ENCODE measurements around the gene PCDHGA3.
"Not testable (repeated sequence)": the region's sequence is repeated elsewhere in the genome, so short reads cannot be mapped to it uniquely, and the experiment has no call there.

Gene PCDHGA3

GRCh38 chr5:141349917-141350619, 6.4 kb downstream of the PCDHGA3 start, which contains the start of gene PCDHGB1:
Gene PCDHGB1 (plus strand): TSS chr5:141350099. CDS start chr5:141350261, 162 bp downstream.
- no peak for DNase-seq

GRCh38 chr5:141351591-141351990, 8.0 kb downstream of the PCDHGA3 start:
- no peak for DNase-seq

GRCh38 chr5:141354900-141355469, 11.4 kb downstream of the PCDHGA3 start, which contains the start of gene PCDHGA4:
Gene PCDHGA4 (plus strand): TSS chr5:141355021. CDS start chr5:141355108, 87 bp downstream.
- DNase-seq: no peak

GRCh38 chr5:141355641-141356040, 12.0 kb downstream of the PCDHGA3 start:
- no peak for DNase-seq

- DNase-seq: no peak
Measured at GRCh38 chr5:141356133-141356532, 12.5 kb downstream of the PCDHGA3 start.

GRCh38 chr5:141356950-141357349, 13.3 kb downstream of the PCDHGA3 start:
- DNase-seq: no peak

GRCh38 chr5:141359790-141360426, 16.3 kb downstream of the PCDHGA3 start, which contains the start of gene PCDHGB2:
Gene PCDHGB2 (plus strand): TSS chr5:141359994. CDS start chr5:141360136, 142 bp downstream.
- no peak for DNase-seq

- no peak for DNase-seq
Measured at GRCh38 chr5:141360685-141361084, 17.1 kb downstream of the PCDHGA3 start.

GRCh38 chr5:141362719-141363118, 19.1 kb downstream of the PCDHGA3 start:
- DNase-seq: no peak

GRCh38 chr5:141363952-141364660, 20.5 kb downstream of the PCDHGA3 start, which contains the start of gene PCDHGA5:
Gene PCDHGA5 (plus strand): TSS chr5:141364162. CDS start chr5:141364331, 169 bp downstream.
- no peak for DNase-seq

GRCh38 chr5:141366016-141366896, 22.6 kb downstream of the PCDHGA3 start:
- no peak for DNase-seq

- no peak for DNase-seq
Measured at GRCh38 chr5:141369994-141370848, 26.6 kb downstream of the PCDHGA3 start, which contains the start of gene PCDHGB3. Gene PCDHGB3 (plus strand): TSS chr5:141370242. CDS start chr5:141370395, 153 bp downstream.

- no peak for DNase-seq
Measured at GRCh38 chr5:141371572-141372475, 28.2 kb downstream of the PCDHGA3 start.

GRCh38 chr5:141373673-141374317, 30.2 kb downstream of the PCDHGA3 start, which contains the start of gene PCDHGA6:
Gene PCDHGA6 (plus strand): TSS chr5:141373891. CDS start chr5:141374084, 193 bp downstream.
- DNase-seq: no peak

GRCh38 chr5:141374627-141375026, 31.0 kb downstream of the PCDHGA3 start:
- DNase-seq: no peak

GRCh38 chr5:141375444-141376155, 32.0 kb downstream of the PCDHGA3 start:
- DNase-seq: not testable (repeated sequence)

GRCh38 chr5:141382469-141383294, 39.1 kb downstream of the PCDHGA3 start, which contains the start of gene PCDHGA7:
Gene PCDHGA7 (plus strand): TSS chr5:141382742. CDS start chr5:141382900, 158 bp downstream.
- no peak for DNase-seq
